Central memory CD8-positive, alpha-beta T cell (primary cell): ENCODE data around the gene CD244.
"Not testable (repeated sequence)": the region's sequence is repeated elsewhere in the genome, so short reads cannot be mapped to it uniquely, and the experiment has no call there.

Source experiments
- ATAC-seq: fragments of 150-1000 bp; cut with Tn5 transposase; replicated peaks from 2 replicates; pipeline ENCODE4 v1.10.0; 2022; ENCODE audit warnings: mild to moderate bottlenecking, moderate FRiP score, moderate number of reproducible peaks; ENCODE audit not compliant: poor library complexity, severe bottlenecking; ENCODE audit errors: extremely low read depth
- DNase-seq, 2 donors: peaks; one replicate each; pipeline ENCODE4 v3.0.0; 2021; ENCODE audit warnings: low spot score in 2 of 2
- H3K27ac Mint-ChIP-seq: one replicate; pipeline ENCODE4 v1.8.0; 2022; ENCODE audit warnings: low read depth, mild to moderate bottlenecking, moderate library complexity, mixed read lengths
- H3K27me3 Mint-ChIP-seq: one replicate; pipeline ENCODE4 v1.8.0; 2022; ENCODE audit warnings: mixed read lengths
- H3K36me3 Mint-ChIP-seq: one replicate; pipeline ENCODE4 v1.8.0; 2022; ENCODE audit warnings: mild to moderate bottlenecking, moderate library complexity, mixed read lengths; ENCODE audit not compliant: insufficient read depth
- H3K4me1 Mint-ChIP-seq: one replicate; pipeline ENCODE4 v1.8.0; 2022; ENCODE audit warnings: mixed read lengths
- H3K4me3 Mint-ChIP-seq: one replicate; pipeline ENCODE4 v1.8.0; 2022; ENCODE audit warnings: mild to moderate bottlenecking, moderate library complexity, mixed read lengths
- H3K9me3 Mint-ChIP-seq: one replicate; pipeline ENCODE4 v1.8.0; 2022; ENCODE audit warnings: mixed read lengths

CD244 gene

DNA sequence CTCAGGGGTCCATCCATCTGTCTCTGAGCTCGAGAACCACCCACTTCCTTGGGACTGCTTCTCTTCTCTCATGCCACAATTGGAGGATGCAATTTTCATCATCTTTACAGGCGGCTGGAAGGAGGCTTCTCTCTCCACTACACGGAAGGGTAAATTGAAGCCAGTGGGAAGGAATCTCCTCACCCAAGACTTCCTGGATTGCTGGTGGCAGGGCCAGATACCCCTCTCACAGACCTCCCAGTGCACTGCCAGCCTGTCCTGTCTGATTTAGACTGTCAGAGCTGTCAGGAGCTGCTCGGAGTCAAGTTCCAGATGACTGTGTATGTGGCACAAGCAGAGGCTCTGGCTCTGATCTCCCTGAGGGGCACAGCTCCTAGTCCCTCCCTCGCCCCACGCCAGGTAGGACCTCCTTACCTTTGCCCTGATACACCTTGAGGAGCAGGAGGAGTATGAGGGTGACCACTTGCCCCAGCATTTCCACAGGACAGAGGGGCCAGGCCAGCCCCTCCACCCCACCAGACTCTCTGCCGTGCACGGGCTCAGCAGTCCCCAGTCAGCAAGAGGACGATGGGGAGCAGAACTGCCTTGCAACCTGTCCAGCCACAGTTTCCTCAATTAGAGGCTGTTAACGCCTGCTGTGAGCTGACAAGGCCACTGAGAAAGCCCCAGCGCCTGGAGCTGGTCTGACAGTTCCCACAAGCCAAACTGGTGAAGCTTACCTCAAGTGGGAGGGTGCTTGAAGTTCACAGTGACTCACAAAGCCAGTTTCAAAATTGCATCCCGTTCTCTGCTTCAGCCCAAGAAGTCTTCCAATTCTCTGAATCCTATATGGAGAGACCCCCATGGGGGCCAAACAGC is at the start of gene CD244:
TSS of gene CD244 (minus strand) at position 685 of the 858 bp plus-strand sequence. CDS start at position 475, 210 bp downstream.
- H3K9me3 Mint-ChIP-seq: no peaks in the 10 kb centered on the region
- peak; percentile 46 to 72 for DNase-seq
- ATAC-seq: peak; percentile 95
- peaks cover 8% of the 10 kb centered on the region for H3K36me3 Mint-ChIP-seq
- peak within 1 kb of the TSS; percentile 96 for H3K4me3 Mint-ChIP-seq
- H3K27ac Mint-ChIP-seq: peak within 1 kb of the TSS; percentile 91
- no peaks in the 10 kb centered on the region for H3K27me3 Mint-ChIP-seq
- peaks cover 54% of the 10 kb centered on the region for H3K4me1 Mint-ChIP-seq

- H3K27ac Mint-ChIP-seq: no peak overlapping the region
- ATAC-seq (no peak), DNase-seq (no peak)
- H3K4me1 Mint-ChIP-seq: no peaks in the 10 kb centered on the region
- no peaks in the 10 kb centered on the region for H3K9me3 Mint-ChIP-seq
- H3K4me3 Mint-ChIP-seq: no peak overlapping the region
- peaks cover 12% of the 10 kb centered on the region for H3K27me3 Mint-ChIP-seq
- H3K36me3 Mint-ChIP-seq: no peaks in the 10 kb centered on the region
These were observed 49.2 kb upstream of the CD244 start for GRCh38 chr1:160911925-160912324.

DNA sequence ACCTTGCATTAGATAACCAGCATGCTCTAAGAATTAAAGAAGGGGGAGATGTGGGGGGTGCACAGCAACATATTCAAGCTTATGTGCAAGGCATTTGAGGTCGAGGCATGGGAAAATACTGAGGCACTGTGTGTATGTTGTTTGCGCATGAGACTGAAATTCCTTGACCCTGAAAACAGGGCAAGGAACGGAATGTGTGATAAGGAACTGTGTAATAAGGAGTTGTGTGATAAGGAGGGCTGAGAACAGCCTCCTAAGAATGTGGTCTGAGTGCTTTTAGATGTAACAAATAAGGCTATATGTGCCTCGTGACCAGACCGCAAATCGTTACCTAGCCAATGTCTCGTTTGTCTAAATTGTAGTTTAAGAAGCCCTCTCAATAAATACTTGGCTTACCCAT is 48.8 kb upstream of the CD244 start:
- ATAC-seq (no peak), DNase-seq (no peak)
- H3K36me3 Mint-ChIP-seq: no peaks in the 10 kb centered on the region
- no peak overlapping the region for H3K27ac Mint-ChIP-seq
- H3K4me3 Mint-ChIP-seq: no peak overlapping the region
- H3K27me3 Mint-ChIP-seq: peaks cover 8% of the 10 kb centered on the region
- H3K4me1 Mint-ChIP-seq: no peaks in the 10 kb centered on the region
- H3K9me3 Mint-ChIP-seq: no peaks in the 10 kb centered on the region

GRCh38 chr1:160910170-160910750 is 47.6 kb upstream of the CD244 start:
- no peak for ATAC-seq
- Mint-ChIP-seq H3K27me3 (no peaks in the 10 kb centered on the region), H3K4me3 (no peak overlapping the region), H3K36me3 (no peaks in the 10 kb centered on the region), H3K27ac (no peak overlapping the region), H3K9me3 (no peaks in the 10 kb centered on the region), H3K4me1 (no peaks in the 10 kb centered on the region)
- DNase-seq: no peak

- DNase-seq (no peak), ATAC-seq (no peak)
- no peak overlapping the region for H3K4me3 Mint-ChIP-seq
- H3K36me3 Mint-ChIP-seq: no peaks in the 10 kb centered on the region
- H3K9me3 Mint-ChIP-seq: no peaks in the 10 kb centered on the region
- H3K27ac Mint-ChIP-seq: peak overlapping the region; percentile 17
- H3K4me1 Mint-ChIP-seq: no peaks in the 10 kb centered on the region
- H3K27me3 Mint-ChIP-seq: no peaks in the 10 kb centered on the region
These were observed 45.3 kb upstream of the CD244 start for GRCh38 chr1:160907976-160908375.

GRCh38 chr1:160905617-160905989 is 42.9 kb upstream of the CD244 start:
- peaks cover 2% of the 10 kb centered on the region for H3K36me3 Mint-ChIP-seq
- ATAC-seq (no peak), DNase-seq (no peak)
- no peaks in the 10 kb centered on the region for H3K27me3 Mint-ChIP-seq
- no peaks in the 10 kb centered on the region for H3K9me3 Mint-ChIP-seq
- no peak overlapping the region for H3K4me3 Mint-ChIP-seq
- H3K4me1 Mint-ChIP-seq: no peaks in the 10 kb centered on the region
- no peak overlapping the region for H3K27ac Mint-ChIP-seq

GRCh38 chr1:160904783-160905616 is 42.3 kb upstream of the CD244 start:
- Mint-ChIP-seq H3K9me3 (no peaks in the 10 kb centered on the region), H3K36me3 (peaks cover 2% of the 10 kb centered on the region), H3K27me3 (no peaks in the 10 kb centered on the region), H3K4me3 (no peak overlapping the region), H3K4me1 (no peaks in the 10 kb centered on the region), H3K27ac (no peak overlapping the region)
- ATAC-seq: no peak
- no peak for DNase-seq

DNA sequence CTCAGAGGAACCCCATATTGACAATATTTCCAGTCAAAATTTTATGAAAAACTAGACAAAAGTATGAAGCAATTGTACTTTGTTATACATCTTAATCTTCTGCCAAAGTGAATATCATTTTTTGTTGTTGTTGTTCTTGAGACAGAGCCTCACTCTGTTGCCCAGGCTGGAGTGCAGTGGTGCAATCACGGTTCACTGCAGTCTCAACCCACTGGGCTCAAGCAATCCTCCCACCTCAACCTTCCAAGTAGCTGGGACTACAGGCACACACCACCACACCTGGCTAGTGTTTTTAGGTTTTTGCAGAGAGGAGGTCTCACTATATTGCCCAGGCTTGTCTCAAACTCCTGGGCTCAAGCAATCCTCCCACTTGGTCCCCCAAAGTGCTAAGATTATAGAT is 39.6 kb upstream of the CD244 start:
- DNase-seq, H3K27me3 Mint-ChIP-seq, ATAC-seq, H3K36me3 Mint-ChIP-seq, H3K9me3 Mint-ChIP-seq, H3K4me1 Mint-ChIP-seq, H3K27ac Mint-ChIP-seq, H3K4me3 Mint-ChIP-seq: not testable (repeated sequence)

DNA sequence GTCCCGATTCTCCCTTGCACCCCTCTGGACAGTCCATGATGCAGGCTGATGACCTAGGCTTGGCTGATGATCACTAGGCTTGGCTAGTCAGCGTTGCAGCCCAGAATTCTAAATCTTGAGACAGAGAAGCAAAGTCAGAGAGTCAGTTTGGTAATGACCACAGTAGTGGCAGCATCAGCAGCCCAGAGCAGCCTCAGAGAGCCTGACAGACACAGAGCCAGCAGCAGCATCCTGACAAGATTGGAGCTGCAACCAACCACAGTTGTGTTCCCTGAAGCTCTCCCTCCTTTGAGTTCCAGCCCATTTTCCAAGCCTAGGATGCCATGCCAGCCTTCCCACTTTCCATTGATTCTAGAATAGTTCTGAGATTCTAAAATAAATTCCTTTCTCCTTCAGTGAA is 39.1 kb upstream of the CD244 start:
- Mint-ChIP-seq H3K4me1 (no peaks in the 10 kb centered on the region), H3K27ac (no peak overlapping the region), H3K4me3 (no peak overlapping the region), H3K36me3 (peaks cover 2% of the 10 kb centered on the region), H3K9me3 (no peaks in the 10 kb centered on the region), H3K27me3 (no peaks in the 10 kb centered on the region)
- DNase-seq (no peak), ATAC-seq (no peak)

DNA sequence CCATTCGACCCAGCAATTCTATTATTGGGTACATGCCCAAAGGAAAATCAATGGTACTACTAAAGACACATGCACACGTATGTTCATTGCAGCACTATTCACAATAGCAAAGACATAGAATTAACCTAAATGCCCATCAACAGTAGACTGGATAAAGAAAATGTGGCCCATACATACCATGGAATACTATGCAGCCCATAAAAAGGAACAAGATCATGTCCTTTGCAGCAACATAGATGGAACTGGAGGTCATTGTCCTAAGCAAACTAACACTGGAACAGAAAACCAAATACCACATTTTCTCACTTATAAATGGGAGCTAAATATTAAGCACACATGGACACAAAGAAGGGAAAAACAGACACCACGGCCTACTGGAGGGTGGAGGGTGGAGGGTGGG is 38.0 kb upstream of the CD244 start:
- H3K4me3 Mint-ChIP-seq, H3K4me1 Mint-ChIP-seq, H3K9me3 Mint-ChIP-seq, ATAC-seq, H3K36me3 Mint-ChIP-seq, H3K27me3 Mint-ChIP-seq, H3K27ac Mint-ChIP-seq, DNase-seq: not testable (repeated sequence)

- DNase-seq, H3K4me3 Mint-ChIP-seq, H3K4me1 Mint-ChIP-seq, H3K36me3 Mint-ChIP-seq, ATAC-seq, H3K27ac Mint-ChIP-seq: not testable (repeated sequence)
- peaks cover 12% of the 10 kb centered on the region for H3K9me3 Mint-ChIP-seq
- peaks cover 38% of the 10 kb centered on the region for H3K27me3 Mint-ChIP-seq
These were observed 31.9 kb upstream of the CD244 start for GRCh38 chr1:160894368-160895135.

DNA sequence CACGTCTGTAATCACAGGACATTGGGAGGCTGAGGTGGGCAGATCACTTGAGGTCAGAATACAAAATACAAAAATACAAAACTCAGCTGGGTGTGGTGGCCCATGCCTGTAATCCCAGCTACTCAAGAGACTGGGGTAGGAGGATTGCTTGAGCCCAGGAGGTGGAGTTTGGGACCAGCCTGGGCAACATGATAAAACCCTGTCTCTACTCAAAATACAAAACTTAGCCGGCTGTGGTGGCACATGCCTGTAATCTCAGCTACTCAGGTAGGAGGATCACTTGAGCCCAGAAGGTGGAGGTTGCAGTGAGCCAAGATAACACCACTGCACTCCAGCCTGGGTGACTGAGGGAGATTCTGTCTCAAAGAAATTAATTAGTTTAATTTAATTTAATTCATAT is 28.8 kb upstream of the CD244 start:
- no peaks in the 10 kb centered on the region for H3K4me1 Mint-ChIP-seq
- H3K27ac Mint-ChIP-seq: no peak overlapping the region
- no peak for ATAC-seq
- no peak for DNase-seq
- peaks cover 38% of the 10 kb centered on the region for H3K27me3 Mint-ChIP-seq
- peaks cover 12% of the 10 kb centered on the region for H3K9me3 Mint-ChIP-seq
- no peaks in the 10 kb centered on the region for H3K36me3 Mint-ChIP-seq
- H3K4me3 Mint-ChIP-seq: no peak overlapping the region
